ENCODE measurements around the gene NUP37. TPM values are rescaled to one million over a fixed set of nuclear protein-coding genes. Genes with fewer than 3 reads are reported as not detected.

Gene NUP37
- polyA plus RNA-seq, 1 experiment: 62.5 TPM

DNA sequence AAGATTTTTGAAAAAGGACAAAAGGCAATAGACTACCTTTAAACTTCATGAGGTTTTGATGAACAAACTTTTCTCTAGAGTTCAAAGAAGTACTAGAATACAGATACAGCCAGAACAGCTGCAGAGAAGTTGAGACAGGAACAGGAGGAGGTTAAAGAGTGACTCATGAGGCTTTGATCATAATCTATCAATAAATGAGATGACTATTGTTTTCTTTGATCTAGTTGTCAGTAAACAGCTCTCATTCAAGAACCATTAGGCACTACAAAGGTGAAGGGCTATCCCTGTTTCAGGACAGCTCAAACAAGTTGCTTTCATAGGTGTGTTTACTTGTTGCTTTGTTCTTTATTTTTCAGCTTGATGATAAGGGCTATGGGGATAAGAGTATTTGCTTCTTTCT is 60.6 kb downstream of the NUP37 start:
- Histone ChIP-seq H3K27ac (ENCODE audit: low read depth, low read length) (no peak overlapping the region), H3K9me3 (ENCODE audit: control insufficient read depth, insufficient read depth, low read length) (no peaks in the 10 kb centered on the region), H3K4me3 (ENCODE audit: low read depth, low read length) (no peak overlapping the region), H3K27me3 (ENCODE audit: control insufficient read depth, insufficient read depth, low read length) (no peaks in the 10 kb centered on the region)
- ChIA-PET POLR2A (no interaction called here), CTCF (interaction anchor here (1.1 to 1.5 kb wide), 2 partner anchors 119 to 425 kb away, joined by 4 read pairs; no protein-coding TSS in a partner anchor)
- no peak for DNase-seq (ENCODE audit: low read depth, low spot score)
- no peak for TF ChIP-seq CTCF (IDR thresholded peaks at IDR 0.05; ENCODE audit: low read depth, low read length)

DNA sequence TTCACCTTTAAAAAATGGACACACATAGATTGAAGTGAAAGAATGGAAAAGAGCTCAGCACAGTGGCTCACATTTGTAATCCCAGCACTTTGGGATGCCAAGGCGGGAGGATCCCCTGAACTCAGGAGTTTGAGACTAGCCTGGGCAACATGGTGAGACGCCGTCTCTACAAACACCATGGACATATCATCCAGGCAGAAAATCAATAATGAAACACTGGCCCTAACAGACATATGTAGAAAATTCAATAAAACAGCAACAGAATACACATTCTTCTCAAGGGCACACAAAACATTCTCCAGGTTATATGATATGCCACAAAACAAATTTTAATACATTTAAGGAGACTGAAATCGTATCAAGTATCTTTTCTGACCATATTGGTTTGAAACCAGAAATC is 65.6 kb downstream of the NUP37 start:
- POLR2A ChIA-PET: no interaction called here
- DNase-seq (ENCODE audit: low read depth, low spot score): no peak
- no peak for TF ChIP-seq CTCF (IDR thresholded peaks at IDR 0.05; ENCODE audit: low read depth, low read length)
- Histone ChIP-seq H3K27me3 (ENCODE audit: control insufficient read depth, insufficient read depth, low read length) (no peaks in the 10 kb centered on the region), H3K27ac (ENCODE audit: low read depth, low read length) (no peak overlapping the region), H3K4me3 (ENCODE audit: low read depth, low read length) (no peak overlapping the region), H3K9me3 (ENCODE audit: control insufficient read depth, insufficient read depth, low read length) (no peaks in the 10 kb centered on the region)
- CTCF ChIA-PET: interaction anchor here (1.2 kb wide), 1 partner anchor 115 kb away, joined by 4 read pairs; no protein-coding TSS in a partner anchor

- TF ChIP-seq CTCF (IDR thresholded peaks at IDR 0.05; ENCODE audit: low read depth, low read length): no peak
- CTCF ChIA-PET: no interaction called here
These were observed 66.9 kb downstream of the NUP37 start for GRCh38 chr12:102053062-102053349.

DNA sequence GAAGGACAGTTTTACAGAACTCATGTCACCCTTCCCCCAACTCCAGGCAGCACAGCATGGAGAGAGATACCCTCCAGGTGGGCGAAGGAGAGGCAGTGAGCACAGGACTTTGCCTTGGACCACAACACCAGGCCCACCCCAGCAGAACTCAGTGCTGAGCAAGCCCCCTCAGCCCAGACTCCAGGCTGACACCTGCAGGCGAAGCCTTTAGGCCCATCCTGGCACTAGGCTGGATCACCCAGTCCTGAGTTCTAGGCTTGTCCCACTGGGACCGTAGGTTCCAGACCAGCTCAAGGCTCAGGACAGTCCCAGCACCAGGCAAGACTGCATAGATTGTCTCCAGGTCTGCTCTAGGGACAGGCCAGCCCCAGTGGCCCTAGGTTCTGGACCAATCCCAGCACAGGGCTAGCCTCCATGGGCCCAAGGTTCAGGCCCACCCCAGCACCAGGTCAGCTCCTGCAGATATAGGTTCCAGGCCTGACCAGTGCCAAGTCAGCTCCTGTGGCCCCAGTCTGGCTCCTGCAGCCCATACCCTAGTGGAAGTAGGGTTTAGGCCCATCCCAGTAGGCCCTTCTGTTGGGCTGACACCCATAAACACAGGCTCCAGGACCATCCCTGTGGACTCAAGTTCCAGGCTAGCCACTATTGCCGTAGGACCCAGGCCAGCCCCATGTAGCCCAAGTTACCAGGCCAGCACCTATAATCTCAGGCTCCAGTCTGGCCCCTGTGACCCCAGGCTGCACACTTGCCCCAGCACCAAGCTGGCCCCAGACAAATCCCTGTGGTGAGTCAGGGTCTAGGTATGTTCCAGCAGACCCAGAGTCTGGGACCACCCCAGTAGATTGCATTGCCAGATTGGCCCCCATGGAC is 67.5 kb downstream of the NUP37 start:
- Histone ChIP-seq H3K27me3 (ENCODE audit: control insufficient read depth, insufficient read depth, low read length) (no peaks in the 10 kb centered on the region), H3K27ac (ENCODE audit: low read depth, low read length) (no peak overlapping the region), H3K4me3 (ENCODE audit: low read depth, low read length) (no peak overlapping the region), H3K9me3 (ENCODE audit: control insufficient read depth, insufficient read depth, low read length) (no peaks in the 10 kb centered on the region)
- CTCF ChIA-PET: no interaction called here
- DNase-seq (ENCODE audit: low read depth, low spot score): no peak
- POLR2A ChIA-PET: no interaction called here
- TF ChIP-seq CTCF (IDR thresholded peaks at IDR 0.05; ENCODE audit: low read depth, low read length): no peak

More at GRCh38 chr12:102053062-102053349, 66.9 kb downstream of the NUP37 start:
- Histone ChIP-seq H3K9me3 (ENCODE audit: control insufficient read depth, insufficient read depth, low read length) (no peaks in the 10 kb centered on the region), H3K27me3 (ENCODE audit: control insufficient read depth, insufficient read depth, low read length) (no peaks in the 10 kb centered on the region), H3K27ac (ENCODE audit: low read depth, low read length) (no peak overlapping the region), H3K4me3 (ENCODE audit: low read depth, low read length) (no peak overlapping the region)
- POLR2A ChIA-PET: no interaction called here
- DNase-seq (ENCODE audit: low read depth, low spot score): no peak

GRCh38 chr12:102051431-102051965 is 68.4 kb downstream of the NUP37 start:
- Histone ChIP-seq H3K27me3 (ENCODE audit: control insufficient read depth, insufficient read depth, low read length) (no peaks in the 10 kb centered on the region), H3K27ac (ENCODE audit: low read depth, low read length) (no peak overlapping the region), H3K9me3 (ENCODE audit: control insufficient read depth, insufficient read depth, low read length) (no peaks in the 10 kb centered on the region), H3K4me3 (ENCODE audit: low read depth, low read length) (no peak overlapping the region)
- TF ChIP-seq CTCF (IDR thresholded peaks at IDR 0.05; ENCODE audit: low read depth, low read length): no peak
- POLR2A ChIA-PET: interaction anchor here (1.2 kb wide), 1 partner anchor 11 kb away, joined by 8 read pairs; the partner anchor contains the start of gene WASHC3
- CTCF ChIA-PET: no interaction called here
- DNase-seq (ENCODE audit: low read depth, low spot score): no peak
